ENCODE data around the gene AP2S1. TPM values are rescaled to one million over a fixed set of nuclear protein-coding genes. Genes with fewer than 3 reads are reported as not detected.

Gene AP2S1
- polyA plus RNA-seq, 2 of the 4 experiments (the other 2 are of a cell fraction): 150 to 329 TPM

- CTCF ChIA-PET: interaction anchor here (0.7 to 6.0 kb wide), 6 partner anchors 9 to 468 kb away, joined by 3 to 47 read pairs (median 4); partner anchors contain the start of gene DHX34
- DNase-seq (ENCODE audit: low read depth in 1 of 2, low spot score in 1 of 2) (no peak), ATAC-seq (no peak), FAIRE-seq (no peak)
- Histone ChIP-seq H3K4me1 (peaks cover 58% of the 10 kb centered on the region), H3K9me3 (no peaks in the 10 kb centered on the region), H3K4me2 (no peak overlapping the region), H3K4me3 (no peak overlapping the region), H3K27ac (no peak overlapping the region)
- POLR2A ChIA-PET: interaction anchor here (1.1 kb wide), 1 partner anchor 10 kb away, joined by 3 read pairs; no protein-coding TSS in a partner anchor
- 85% methylated on average over 4 of the region's 4 CpGs for WGBS (ENCODE audit: missing lambda C conversion rate)
- TF ChIP-seq HES2 (IDR thresholded peaks at IDR 0.05): no peak
- no peak for TF ChIP-seq KDM5A (IDR thresholded peaks at IDR 0.05)
- no peak for TF ChIP-seq GATA3 (IDR thresholded peaks at IDR 0.05; ENCODE audit: borderline replicate concordance)
- TF ChIP-seq ELK1 (IDR thresholded peaks at IDR 0.05; ENCODE audit: low read depth, low read length): no peak
- TF ChIP-seq RCOR1 (IDR thresholded peaks at IDR 0.05; ENCODE audit: low read depth, low read length): no peak
- TF ChIP-seq SREBF2 (IDR thresholded peaks at IDR 0.05): no peak
- no peak for TF ChIP-seq JUN (IDR thresholded peaks at IDR 0.05)
- no peak for TF ChIP-seq HMGXB4 (CRISPR knock-in tag; IDR thresholded peaks at IDR 0.05; ENCODE audit: borderline replicate concordance)
- TF ChIP-seq MYC (IDR thresholded peaks at IDR 0.05; ENCODE audit: borderline replicate concordance, low read length): no peak
- TF ChIP-seq CBX2 (IDR thresholded peaks at IDR 0.05; ENCODE audit: borderline replicate concordance, low read depth): no peak
- TF ChIP-seq RFX5 (IDR thresholded peaks at IDR 0.05): no peak
- TF ChIP-seq BHLHE40 (IDR thresholded peaks at IDR 0.05; ENCODE audit: low read depth, low read length): no peak
- TF ChIP-seq POLR2AphosphoS2 (conservative IDR thresholded peaks at IDR 0.05; ENCODE audit: low read length): no peak
- TF ChIP-seq BCL3 (IDR thresholded peaks at IDR 0.05): no peak
- no peak for TF ChIP-seq EHF (CRISPR knock-in tag; IDR thresholded peaks at IDR 0.05)
- TF ChIP-seq RAD21 (conservative IDR thresholded peaks at IDR 0.05 in 1 of 2, IDR thresholded peaks at IDR 0.05 in 1 of 2): no peak
- no peak for TF ChIP-seq MAFK (IDR thresholded peaks at IDR 0.05; ENCODE audit: partially characterized antibody)
These were observed 30.4 kb upstream of the AP2S1 start for GRCh38 chr19:46881092-46881491.

- DNase-seq (ENCODE audit: low read depth in 1 of 2, low spot score in 1 of 2): no peak
- 93% methylated on average over 1 of the region's 1 CpG for WGBS (ENCODE audit: missing lambda C conversion rate)
- Histone ChIP-seq H3K27ac (peak overlapping the region in 1 of 2 experiments; percentile 79; a peak in 2 of 6 replicates), H3K4me1 (peaks cover 54% of the 10 kb centered on the region), H3K4me3 (no peak overlapping the region), H3K4me2 (no peak overlapping the region), H3K9me3 (no peaks in the 10 kb centered on the region)
- FAIRE-seq: no peak
- ChIA-PET CTCF (interaction anchor here (0.6 to 6.0 kb wide), 10 partner anchors 10 to 469 kb away, joined by 3 to 47 read pairs (median 4); partner anchors contain the start of gene DHX34), POLR2A (no interaction called here)
- no peak for ATAC-seq
- no peak for TF ChIP-seq KDM5A (IDR thresholded peaks at IDR 0.05)
- TF ChIP-seq BHLHE40 (IDR thresholded peaks at IDR 0.05; ENCODE audit: low read depth, low read length): no peak
- no peak for TF ChIP-seq USF2 (IDR thresholded peaks at IDR 0.05)
- no peak for TF ChIP-seq CBX8 (IDR thresholded peaks at IDR 0.05)
- TF ChIP-seq POLR2A (IDR thresholded peaks at IDR 0.05; ENCODE audit: low read length): no peak
- TF ChIP-seq EHF (CRISPR knock-in tag; IDR thresholded peaks at IDR 0.05): no peak
- no peak for TF ChIP-seq GATA3 (IDR thresholded peaks at IDR 0.05; ENCODE audit: borderline replicate concordance)
- TF ChIP-seq RNF2 (IDR thresholded peaks at IDR 0.05; ENCODE audit: borderline replicate concordance, low read depth): no peak
- no peak for TF ChIP-seq CHD2 (IDR thresholded peaks at IDR 0.05; ENCODE audit: low read length, partially characterized antibody)
- no peak for TF ChIP-seq HOXB13 (CRISPR knock-in tag; IDR thresholded peaks at IDR 0.05; ENCODE audit: low read depth)
- TF ChIP-seq RFX5 (IDR thresholded peaks at IDR 0.05): no peak
- TF ChIP-seq FOXS1 (CRISPR knock-in tag; IDR thresholded peaks at IDR 0.05): no peak
- TF ChIP-seq NFE2L2 (conservative IDR thresholded peaks at IDR 0.05; ENCODE audit: low read length): no peak
- TF ChIP-seq HES2 (IDR thresholded peaks at IDR 0.05): no peak
- TF ChIP-seq PBX3 (IDR thresholded peaks at IDR 0.05): no peak
- no peak for TF ChIP-seq PHF8 (IDR thresholded peaks at IDR 0.05; ENCODE audit: borderline replicate concordance, low read depth)
- TF ChIP-seq ZNF302 (CRISPR knock-in tag; IDR thresholded peaks at IDR 0.05): no peak
- TF ChIP-seq CTCF (IDR thresholded peaks at IDR 0.05): no peak
- no peak for TF ChIP-seq SMC3 (IDR thresholded peaks at IDR 0.05)
These were observed 29.8 kb upstream of the AP2S1 start for GRCh38 chr19:46880431-46880830.

All from A549 (cell line).